Activated T-helper 2 cell treated with anti-CD3 and anti-CD28 coated beads, Interferon-gamma antibody, Interleukin-2, Interleukin-4, amounts not matched to agents 10 μg/mL and 5 μg/mL and 100 μg/mL, durations not matched to agents 14 hours and 24 hours and 36 hours (primary cell): ENCODE measurements around the gene METTL25. TPM values are rescaled to one million over a fixed set of nuclear protein-coding genes. Genes with fewer than 3 reads are reported as not detected.

Experiments
- DNase-seq: peaks from one replicate; pipeline ENCODE4 v3.0.0; 2021; ENCODE audit warnings: low spot score
- H3K27ac Mint-ChIP-seq: one replicate; pipeline ENCODE4 v1.8.0; 2021; ENCODE audit warnings: mixed read lengths
- H3K27me3 Mint-ChIP-seq: one replicate; pipeline ENCODE4 v1.8.0; 2021; ENCODE audit warnings: low read depth, mixed read lengths
- H3K36me3 Mint-ChIP-seq: one replicate; pipeline ENCODE4 v1.8.0; 2021; ENCODE audit warnings: low read depth, mixed read lengths
- H3K4me1 Mint-ChIP-seq: one replicate; pipeline ENCODE4 v1.8.0; 2021; ENCODE audit warnings: low read depth, mixed read lengths
- H3K4me3 Mint-ChIP-seq: one replicate; pipeline ENCODE4 v1.8.0; 2021; ENCODE audit warnings: low read depth, mild to moderate bottlenecking, moderate library complexity, mixed read lengths
- H3K9me3 Mint-ChIP-seq: one replicate; pipeline ENCODE4 v1.8.0; 2021; ENCODE audit warnings: mixed read lengths
- intact Hi-C: fragments of 100-400 bp; cut with micrococcal nuclease; formaldehyde crosslinking; loops from one replicate; pipeline ENCODE4 v1.15.1; 2023
- total RNA-seq: library from RNA; stranded (reverse); gene quantifications from 2 replicates; pipeline ENCODE4 v1.2.3, GENCODE V29; 2022

METTL25 gene
- total RNA-seq: 6.9 and 7.3 TPM in 2 replicates

GRCh38 chr12:82358200-82359114 lies at the start of gene METTL25, which contains the start of gene CCDC59:
Gene METTL25 (plus strand): TSS chr12:82358529. CDS start chr12:82358566, 37 bp downstream.
Gene CCDC59 (minus strand): TSS chr12:82358387. CDS start chr12:82358376, 11 bp downstream.
- peaks cover 5% of the 10 kb centered on the region for H3K9me3 Mint-ChIP-seq
- peak within 1 kb of the TSS; percentile 100 for H3K27ac Mint-ChIP-seq
- peaks cover 28% of the 10 kb centered on the region for H3K4me1 Mint-ChIP-seq
- peak within 1 kb of the TSS; percentile 99 for H3K4me3 Mint-ChIP-seq
- intact Hi-C loops: loop anchor here (1.0 kb wide), 2 partner anchors 328 to 714 kb away; partner anchors contain the start of gene TMTC2
- H3K36me3 Mint-ChIP-seq: peaks cover 50% of the 10 kb centered on the region
- H3K27me3 Mint-ChIP-seq: no peaks in the 10 kb centered on the region
- peak; percentile 94 for DNase-seq

GRCh38 chr12:82314406-82314892 lies 43.9 kb upstream of the METTL25 start:
- Mint-ChIP-seq H3K4me1 (no peaks in the 10 kb centered on the region), H3K27ac (no peak overlapping the region), H3K4me3 (no peak overlapping the region), H3K9me3 (no peaks in the 10 kb centered on the region), H3K27me3 (no peaks in the 10 kb centered on the region), H3K36me3 (no peaks in the 10 kb centered on the region)
- no peak for DNase-seq
- intact Hi-C loops: no loop called here

- Mint-ChIP-seq H3K4me1 (no peaks in the 10 kb centered on the region), H3K36me3 (no peaks in the 10 kb centered on the region), H3K27me3 (no peaks in the 10 kb centered on the region), H3K4me3 (no peak overlapping the region), H3K9me3 (no peaks in the 10 kb centered on the region), H3K27ac (no peak overlapping the region)
- intact Hi-C loops: no loop called here
- no peak for DNase-seq
Observed at GRCh38 chr12:82319276-82319675, 39.1 kb upstream of the METTL25 start.

- H3K27me3 Mint-ChIP-seq: no peaks in the 10 kb centered on the region
- intact Hi-C loops: loop anchor here (2.0 kb wide), 1 partner anchor 681 kb away; no protein-coding TSS in a partner anchor
- no peak overlapping the region for H3K27ac Mint-ChIP-seq
- no peak for DNase-seq
- H3K36me3 Mint-ChIP-seq: no peaks in the 10 kb centered on the region
- H3K9me3 Mint-ChIP-seq: no peaks in the 10 kb centered on the region
- H3K4me1 Mint-ChIP-seq: no peaks in the 10 kb centered on the region
- H3K4me3 Mint-ChIP-seq: no peak overlapping the region
Observed at GRCh38 chr12:82325540-82326336, 32.6 kb upstream of the METTL25 start.

GRCh38 chr12:82326905-82327503 lies 31.3 kb upstream of the METTL25 start:
- no peak overlapping the region for H3K27ac Mint-ChIP-seq
- H3K4me1 Mint-ChIP-seq: no peaks in the 10 kb centered on the region
- no peaks in the 10 kb centered on the region for H3K36me3 Mint-ChIP-seq
- DNase-seq: no peak
- H3K4me3 Mint-ChIP-seq: no peak overlapping the region
- no peaks in the 10 kb centered on the region for H3K9me3 Mint-ChIP-seq
- intact Hi-C loops: loop anchor here (2.0 kb wide), 1 partner anchor 682 kb away; no protein-coding TSS in a partner anchor
- H3K27me3 Mint-ChIP-seq: no peaks in the 10 kb centered on the region

- no peak for DNase-seq
- H3K4me3 Mint-ChIP-seq: no peak overlapping the region
- H3K4me1 Mint-ChIP-seq: no peaks in the 10 kb centered on the region
- H3K9me3 Mint-ChIP-seq: no peaks in the 10 kb centered on the region
- H3K27ac Mint-ChIP-seq: no peak overlapping the region
- no peaks in the 10 kb centered on the region for H3K36me3 Mint-ChIP-seq
- no peaks in the 10 kb centered on the region for H3K27me3 Mint-ChIP-seq
- intact Hi-C loops: loop anchor here (2.0 kb wide), 1 partner anchor 683 kb away; no protein-coding TSS in a partner anchor
Observed at GRCh38 chr12:82327861-82328260, 30.5 kb upstream of the METTL25 start.

- intact Hi-C loops: no loop called here
- DNase-seq: no peak
- Mint-ChIP-seq H3K27ac (no peak overlapping the region), H3K4me3 (no peak overlapping the region), H3K4me1 (no peaks in the 10 kb centered on the region), H3K36me3 (no peaks in the 10 kb centered on the region), H3K27me3 (no peaks in the 10 kb centered on the region), H3K9me3 (no peaks in the 10 kb centered on the region)
Observed at GRCh38 chr12:82329508-82329907, 28.8 kb upstream of the METTL25 start.

GRCh38 chr12:82350161-82350560 lies 8.2 kb upstream of the METTL25 start:
- H3K4me1 Mint-ChIP-seq: peaks cover 2% of the 10 kb centered on the region
- peaks cover 34% of the 10 kb centered on the region for H3K36me3 Mint-ChIP-seq
- no peak for DNase-seq
- intact Hi-C loops: no loop called here
- no peak overlapping the region for H3K4me3 Mint-ChIP-seq
- H3K27me3 Mint-ChIP-seq: no peaks in the 10 kb centered on the region
- no peaks in the 10 kb centered on the region for H3K9me3 Mint-ChIP-seq
- no peak overlapping the region for H3K27ac Mint-ChIP-seq

GRCh38 chr12:82351390-82351789 lies 6.9 kb upstream of the METTL25 start:
- Mint-ChIP-seq H3K27me3 (no peaks in the 10 kb centered on the region), H3K4me1 (peaks cover 8% of the 10 kb centered on the region), H3K9me3 (no peaks in the 10 kb centered on the region), H3K27ac (no peak overlapping the region), H3K36me3 (peaks cover 47% of the 10 kb centered on the region), H3K4me3 (no peak overlapping the region)
- intact Hi-C loops: no loop called here
- DNase-seq: no peak

- intact Hi-C loops: no loop called here
- Mint-ChIP-seq H3K36me3 (peaks cover 56% of the 10 kb centered on the region), H3K4me1 (peaks cover 28% of the 10 kb centered on the region), H3K27me3 (no peaks in the 10 kb centered on the region), H3K4me3 (peak overlapping the region; percentile 99), H3K27ac (peak overlapping the region; percentile 100), H3K9me3 (peaks cover 5% of the 10 kb centered on the region)
- DNase-seq: no peak
Observed at GRCh38 chr12:82357340-82357739, 989 bp upstream of the METTL25 start.

GRCh38 chr12:82357845-82358199 lies 507 bp upstream of the METTL25 start:
- Mint-ChIP-seq H3K4me3 (peak overlapping the region; percentile 99), H3K27ac (peak overlapping the region; percentile 100), H3K27me3 (no peaks in the 10 kb centered on the region), H3K9me3 (peaks cover 5% of the 10 kb centered on the region), H3K36me3 (peaks cover 56% of the 10 kb centered on the region), H3K4me1 (peaks cover 28% of the 10 kb centered on the region)
- no peak for DNase-seq
- intact Hi-C loops: loop anchor here (1.0 kb wide), 2 partner anchors 328 to 714 kb away; partner anchors contain the start of gene TMTC2

- H3K27me3 Mint-ChIP-seq: no peaks in the 10 kb centered on the region
- H3K4me3 Mint-ChIP-seq: peak overlapping the region; percentile 99
- no peak for DNase-seq
- peak overlapping the region; percentile 100 for H3K27ac Mint-ChIP-seq
- intact Hi-C loops: no loop called here
- peaks cover 45% of the 10 kb centered on the region for H3K36me3 Mint-ChIP-seq
- H3K9me3 Mint-ChIP-seq: peaks cover 5% of the 10 kb centered on the region
- H3K4me1 Mint-ChIP-seq: peaks cover 28% of the 10 kb centered on the region
Observed at GRCh38 chr12:82359115-82359478, 768 bp downstream of the METTL25 start.
